H1 (cell line): ENCODE data around the gene CNPY2. TPM values are rescaled to one million over a fixed set of nuclear protein-coding genes. Genes with fewer than 3 reads are reported as not detected.

ENCODE experiments used
- CTCF ChIA-PET: fragments of 300-600 bp; sonication (Branson Sonifier 250); formaldehyde crosslinking; loops from one replicate; lab custom pipeline; 2021; ENCODE audit not compliant: partially characterized antibody; lab: Charles Lee
- POLR2A ChIA-PET: fragments of 300-600 bp; sonication (Branson Sonifier 250); formaldehyde crosslinking; loops from one replicate; lab custom pipeline; 2021; ENCODE audit warnings: inconsistent platforms; ENCODE audit not compliant: partially characterized antibody; lab: Charles Lee
- DNase-seq, 2 experiments: peaks; one replicate each; pipeline versions ENCODE4 v3.0.0 to v3.0.0-alpha.2; 2010 to 2022; ENCODE audit warnings: low spot score in 2 of 2, low read depth in 1 of 2, mixed read lengths in 1 of 2
- FAIRE-seq: peaks from 2 replicates; lab custom pipeline; 2011; peaks lifted over from hg19 to GRCh38; lab: Jason Lieb, UNC
- H2AFZ ChIP-seq: 2 replicates; pipeline ENCODE4 v1.8.1; 2012; ENCODE audit warnings: low read length, inconsistent platforms
- H2AK5ac ChIP-seq: 2 replicates; pipeline ENCODE4 v1.6.1; 2013; ENCODE audit warnings: low read depth, low read length
- H2BK120ac ChIP-seq: replicated peaks from 2 replicates; pipeline ENCODE3; 2013; ENCODE audit warnings: low read depth, low read length, inconsistent platforms
- H2BK12ac ChIP-seq: 2 replicates; pipeline ENCODE4 v1.6.1; 2013; ENCODE audit warnings: low read depth, low read length
- H2BK15ac ChIP-seq: 2 replicates; pipeline ENCODE4 v1.6.1; 2013; ENCODE audit warnings: low read length
- H2BK20ac ChIP-seq: 2 replicates; pipeline ENCODE4 v1.6.1; 2013; ENCODE audit warnings: low read length
- H2BK5ac ChIP-seq: 2 replicates; pipeline ENCODE4 v1.6.1; 2013; ENCODE audit warnings: low read depth, low read length
- H3K14ac ChIP-seq: 2 replicates; pipeline ENCODE4 v1.6.1; 2013; ENCODE audit warnings: inconsistent platforms; ENCODE audit not compliant: insufficient read length
- H3K18ac ChIP-seq: 2 replicates; pipeline ENCODE4 v1.6.1; 2013; ENCODE audit warnings: low read length; ENCODE audit errors: extremely low read depth
- H3K23ac ChIP-seq: 2 replicates; pipeline ENCODE4 v1.6.1; 2013; ENCODE audit warnings: inconsistent platforms; ENCODE audit not compliant: insufficient read length
- H3K23me2 ChIP-seq: 2 replicates; pipeline ENCODE4 v1.6.1; 2013; ENCODE audit warnings: low read depth, low read length
- H3K27ac ChIP-seq: 2 replicates; pipeline ENCODE4 v1.6.1; 2011; ENCODE audit warnings: low read depth, low read length, inconsistent platforms
- H3K27me3 ChIP-seq, 4 experiments: replicated peaks in 1 of 4; 1 replicate in 1 of 4; 2 replicates in 3 of 4; pipeline versions ENCODE4 v1.6.1 to v1.8.1; 2011 to 2013; ENCODE audit warnings: low read length in 3 of 4, mild to moderate bottlenecking in 3 of 4, inconsistent platforms in 2 of 4, mixed read lengths in 2 of 4, moderate library complexity in 1 of 4; ENCODE audit not compliant: control insufficient read depth in 3 of 4, insufficient read depth in 3 of 4; ENCODE audit errors: extremely low read depth in 1 of 4
- H3K36me3 ChIP-seq, 4 experiments: 2 replicates each; pipeline versions ENCODE4 v1.6.1 to v1.8.1; 2011 to 2013; ENCODE audit warnings: mild to moderate bottlenecking in 4 of 4, low read length in 3 of 4, moderate library complexity in 2 of 4, control low read depth in 1 of 4, inconsistent platforms in 1 of 4; ENCODE audit not compliant: insufficient read depth in 4 of 4, control insufficient read depth in 2 of 4
- H3K4ac ChIP-seq: replicated peaks from 2 replicates; pipeline ENCODE3; 2013; ENCODE audit warnings: low read length, low read depth, mixed read lengths, inconsistent platforms; ENCODE audit not compliant: insufficient read length
- H3K4me1 ChIP-seq, 4 experiments: replicated peaks in 1 of 4; 1 replicate in 1 of 4; 2 replicates in 3 of 4; pipeline versions ENCODE4 v1.6.1 to v1.8.1; 2011 to 2013; ENCODE audit warnings: low read length in 3 of 4, inconsistent platforms in 2 of 4, mixed read lengths in 1 of 4; ENCODE audit not compliant: insufficient read depth in 4 of 4, control insufficient read depth in 3 of 4
- H3K4me2 ChIP-seq, 2 experiments: 2 replicates each; pipeline versions ENCODE4 v1.6.1 to v1.8.1; 2011 to 2013; ENCODE audit warnings: low read depth in 2 of 2, low read length in 2 of 2, control low read depth in 1 of 2, inconsistent platforms in 1 of 2, mild to moderate bottlenecking in 1 of 2; ENCODE audit not compliant: insufficient read depth in 1 of 2
- H3K4me3 ChIP-seq, 4 experiments: fragments of 200-600, 300-600 bp in 1 of 4; sonication (generic), shearing (Covaris generic), sonication (Bioruptor Twin) in 1 of 4; 2 replicates each; pipeline versions ENCODE4 v1.5.1 to v1.8.1; 2011 to 2016; ENCODE audit warnings: low read length in 4 of 4, low read depth in 3 of 4, control low read depth in 2 of 4, inconsistent platforms in 2 of 4, mild to moderate bottlenecking in 2 of 4, mixed read lengths in 1 of 4, moderate library complexity in 1 of 4; ENCODE audit not compliant: insufficient read depth in 2 of 4; ENCODE audit errors: extremely low read depth in 1 of 4
- H3K56ac ChIP-seq: replicated peaks from 2 replicates; pipeline ENCODE3; 2013; ENCODE audit warnings: low read depth, mild to moderate bottlenecking, mixed read lengths, low read length, inconsistent platforms; ENCODE audit not compliant: insufficient read length
- H3K79me1 ChIP-seq: 2 replicates; pipeline ENCODE4 v1.6.1; 2013; ENCODE audit warnings: low read depth, low read length, control low read depth
- H3K79me2 ChIP-seq, 2 experiments: 2 replicates each; pipeline versions ENCODE4 v1.6.1 to v1.8.1; 2012 to 2013; ENCODE audit warnings: low read length in 2 of 2, mild to moderate bottlenecking in 2 of 2, inconsistent platforms in 1 of 2; ENCODE audit not compliant: insufficient read depth in 2 of 2, control insufficient read depth in 1 of 2
- H3K9ac ChIP-seq, 4 experiments: replicated peaks in 1 of 4; 1 replicate in 1 of 4; 2 replicates in 3 of 4; pipeline versions ENCODE4 v1.6.1 to v1.8.1; 2011 to 2013; ENCODE audit warnings: low read depth in 3 of 4, low read length in 3 of 4, control low read depth in 2 of 4, mild to moderate bottlenecking in 2 of 4, moderate library complexity in 2 of 4, inconsistent platforms in 1 of 4; ENCODE audit errors: extremely low read depth in 1 of 4
- H3K9me3 ChIP-seq, 2 experiments: 2 replicates each; pipeline versions ENCODE4 v1.6.1 to v1.8.1; 2012 to 2013; ENCODE audit warnings: mild to moderate bottlenecking in 2 of 2, moderate library complexity in 2 of 2, control low read depth in 1 of 2, inconsistent platforms in 1 of 2, low read depth in 1 of 2, low read length in 1 of 2, mixed read lengths in 1 of 2; ENCODE audit not compliant: insufficient read depth in 2 of 2
- H4K20me1 ChIP-seq, 2 experiments: replicated peaks in 1 of 2; 2 replicates each; pipeline versions ENCODE3 to v1.8.1; 2011 to 2013; ENCODE audit warnings: inconsistent platforms in 2 of 2, low read length in 2 of 2, mild to moderate bottlenecking in 1 of 2; ENCODE audit not compliant: insufficient read depth in 2 of 2, control insufficient read depth in 1 of 2
- H4K5ac ChIP-seq: 2 replicates; pipeline ENCODE4 v1.6.1; 2013; ENCODE audit warnings: low read length, low read depth, mixed read lengths, inconsistent platforms; ENCODE audit not compliant: insufficient read length
- H4K8ac ChIP-seq: 2 replicates; pipeline ENCODE4 v1.8.0; 2013; ENCODE audit warnings: mild to moderate bottlenecking, moderate library complexity, low read length, inconsistent platforms; ENCODE audit not compliant: insufficient read depth; ENCODE audit errors: extremely low read depth
- H4K91ac ChIP-seq: replicated peaks from 2 replicates; pipeline ENCODE3; 2013; ENCODE audit warnings: low read length, mixed read lengths, inconsistent platforms; ENCODE audit not compliant: insufficient read length
- CREB1 ChIP-seq: IDR thresholded peaks from 2 replicates; pipeline ENCODE4 v1.6.1; 2012; ENCODE audit warnings: inconsistent platforms
- POLR2A ChIP-seq, 2 experiments: IDR thresholded peaks; 1 replicate in 1 of 2; 2 replicates in 1 of 2; pipeline ENCODE4 v1.6.1; 2011; ENCODE audit warnings: low read depth in 2 of 2, low read length in 2 of 2, mild to moderate bottlenecking in 2 of 2; ENCODE audit errors: control extremely low read depth in 1 of 2
- SP4 ChIP-seq: IDR thresholded peaks from 2 replicates; pipeline ENCODE4 v1.6.1; 2012; ENCODE audit warnings: low read length, inconsistent platforms
- TAF1 ChIP-seq: IDR thresholded peaks from 2 replicates; pipeline ENCODE4 v1.6.1; 2011; ENCODE audit warnings: mild to moderate bottlenecking, low read depth, low read length
- WGBS, 2 experiments: shearing (Covaris generic) in 1 of 2; methylation state at CpG; one replicate each; pipeline versions ENCODE4 v1.1.6 to v1.1.7; 2013 to 2015; ENCODE audit warnings: low lambda C conversion rate in 2 of 2, mixed read lengths in 2 of 2, inconsistent platforms in 1 of 2, low coverage in 1 of 2, missing lambda C conversion rate in 1 of 2; ENCODE audit not compliant: insufficient replicate concordance in 2 of 2, insufficient coverage in 1 of 2, insufficient read length in 1 of 2; ENCODE audit errors: extremely low coverage in 1 of 2, missing lambda C conversion rate in 1 of 2; 5-methylcytosine and 5-hydroxymethylcytosine counted together
- polyA plus RNA-seq, 7 experiments: library from polyadenylated mRNA; depleted of rRNA in 3 of 7; stranded (reverse) in 5 of 7; unstranded in 2 of 7; fragments of >200 nt in 5 of 7; fragments of 200-250 nt in 2 of 7; gene quantifications; 1 replicate in 5 of 7; 2 replicates in 1 of 7; 4 replicates in 1 of 7; pipeline versions ENCODE4 v1.2.1 to v1.2.3, GENCODE V29; 2011 to 2013; ENCODE audit warnings: missing spikeins in 2 of 7, mixed read lengths in 2 of 7
- total RNA-seq: library from RNA; stranded (reverse); fragmentation: NEBNext Ultra II Directional; extraction: Animal tissue kit (Norgen Biotek cat#: 25700); gene quantifications from 2 replicates; pipeline ENCODE4 v1.2.1, GENCODE V29; 2021

The CNPY2 gene
- total and polyA plus RNA-seq, 2 of the 8 experiments (the other 6 are each of a cell fraction or from before 2014, with no cell fraction given): 203 to 281 TPM

DNA sequence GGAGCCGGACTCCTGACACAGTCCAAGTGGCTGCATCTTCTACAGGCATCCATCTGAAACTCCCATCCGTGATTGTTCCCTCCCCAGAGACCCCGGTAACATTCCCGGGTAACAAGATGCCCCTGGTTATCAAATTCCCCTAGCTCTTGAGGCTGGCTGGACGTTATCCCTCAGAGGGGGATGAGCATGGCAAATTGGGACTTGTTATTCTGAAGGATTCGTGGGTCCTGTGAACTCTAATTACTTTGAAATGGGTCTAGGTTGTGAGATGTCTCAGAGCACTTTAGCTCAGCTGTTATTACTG, 18.7 kb upstream of the CNPY2 start:
- WGBS, 2 experiments: 26% methylated on average over 6 of the region's 6 CpGs; no CpG with 5 or more reads in 1 of the 2 experiments
- Histone ChIP-seq H2BK5ac (peak overlapping the region; percentile 78), H2BK15ac (no peak overlapping the region), H3K14ac (no peak overlapping the region), H3K36me3 (no peaks in the 10 kb centered on the region), H3K9ac (peak overlapping the region; percentile 24 to 71 (median 59)), H3K9me3 (no peaks in the 10 kb centered on the region), H2AK5ac (no peak overlapping the region), H4K91ac (peak overlapping the region; percentile 23), H3K79me2 (no peaks in the 10 kb centered on the region), H3K4ac (no peak overlapping the region), H4K8ac (no peak overlapping the region), H2BK12ac (no peak overlapping the region), H3K27me3 (no peaks in the 10 kb centered on the region), H3K18ac (no peak overlapping the region), H3K4me3 (peak overlapping the region; percentile 53 to 73 (median 62)), H2AFZ (no peak overlapping the region), H3K4me2 (peak overlapping the region; percentile 78 to 93), H4K20me1 (no peaks in the 10 kb centered on the region), H3K27ac (peak overlapping the region; percentile 57; the same call in 1 of the 2 replicates), H3K4me1 (peaks cover 9 to 26% (median 16%) of the 10 kb centered on the region in 4 experiments), H3K23me2 (peaks cover 7% of the 10 kb centered on the region; the same call in 1 of the 2 replicates), H2BK20ac (no peak overlapping the region), H3K79me1 (no peaks in the 10 kb centered on the region), H2BK120ac (no peak overlapping the region), H3K56ac (no peak overlapping the region), H4K5ac (peak overlapping the region; percentile 46), H3K23ac (no peak overlapping the region)
- no peak for DNase-seq
- no peak for FAIRE-seq
- TF ChIP-seq TAF1 (no peak; the same call in 1 of the 2 replicates), CREB1 (no peak), SP4 (no peak), POLR2A (IDR thresholded peaks at IDR 0.05; ENCODE audit: control extremely low read depth in 1 of 2, low read depth in 2 of 2, low read length in 2 of 2) (no peak; a peak in 1 of 3 replicates)
- POLR2A ChIA-PET: interaction anchor here (0.5 to 7.2 kb wide), 8 partner anchors 11 to 35 kb away, joined by 3 to 55 read pairs (median 4); partner anchors contain the start of genes CNPY2, CS and STAT2
- CTCF ChIA-PET: interaction anchor here (0.6 to 7.2 kb wide), 5 partner anchors 13 to 112 kb away, joined by 3 to 38 read pairs (median 4); partner anchors contain the start of genes CNPY2, RNF41 and STAT2
